ENCODE results near the gene PCDHGB1.
A peak's percentile ranks its signal among the peaks of the same experiment; 100 is the strongest.
"Not testable (repeated sequence)": the region's sequence is repeated elsewhere in the genome, so short reads cannot be mapped to it uniquely, and the experiment has no call there.

The PCDHGB1 gene

GRCh38 chr5:141349917-141350619 lies at the start of gene PCDHGB1:
PCDHGB1 (plus strand) TSS chr5:141350099; CDS start chr5:141350261, 162 bp downstream.
- no peak for DNase-seq

GRCh38 chr5:141303756-141304155 lies 46.1 kb upstream of the PCDHGB1 start, which contains the start of gene SLC25A2:
SLC25A2 (minus strand) TSS chr5:141304049; CDS start chr5:141303865, 184 bp downstream.
- no peak for DNase-seq

DNA sequence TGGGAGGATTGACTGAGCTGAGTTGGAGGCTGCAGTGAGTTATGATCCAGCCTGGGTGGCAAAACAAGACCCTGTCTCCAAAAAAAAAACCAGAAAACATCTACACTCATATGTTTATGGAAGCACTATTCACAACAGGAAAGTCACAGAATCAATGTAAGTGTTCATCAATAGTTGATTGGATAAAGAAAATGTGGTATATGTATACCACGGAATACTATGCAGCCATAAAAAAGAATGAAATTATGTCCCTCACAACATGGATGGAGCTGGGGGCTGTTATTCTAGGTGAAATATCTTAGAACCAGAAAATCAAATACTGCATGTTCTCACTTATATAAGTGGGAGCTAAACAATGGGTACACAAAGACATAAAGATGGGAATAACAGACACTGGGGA lies 43.3 kb upstream of the PCDHGB1 start:
- DNase-seq: no peak

DNA sequence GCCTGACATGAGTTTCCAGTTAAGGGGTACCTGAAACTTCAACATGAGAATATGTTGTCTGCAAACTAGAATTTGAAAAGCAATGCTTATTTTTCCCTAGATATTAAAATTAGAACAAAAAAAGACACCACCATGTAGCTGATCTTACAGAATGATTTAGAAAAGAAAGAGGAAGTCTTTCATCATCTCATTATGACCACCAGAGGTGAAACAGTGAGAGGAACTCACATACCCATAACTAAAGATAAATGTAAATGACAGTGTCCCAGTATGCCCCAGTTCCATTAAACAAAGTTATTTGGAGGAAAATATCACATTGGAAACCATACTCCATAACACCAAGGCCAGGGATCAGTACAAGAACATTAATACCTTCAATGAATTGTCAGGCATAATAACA lies 36.2 kb upstream of the PCDHGB1 start:
- no peak for DNase-seq

GRCh38 chr5:141316963-141317362 lies 32.9 kb upstream of the PCDHGB1 start:
- DNase-seq: not testable (repeated sequence)

- no peak for DNase-seq
Measured at GRCh38 chr5:141319202-141319601, 30.7 kb upstream of the PCDHGB1 start.

DNA sequence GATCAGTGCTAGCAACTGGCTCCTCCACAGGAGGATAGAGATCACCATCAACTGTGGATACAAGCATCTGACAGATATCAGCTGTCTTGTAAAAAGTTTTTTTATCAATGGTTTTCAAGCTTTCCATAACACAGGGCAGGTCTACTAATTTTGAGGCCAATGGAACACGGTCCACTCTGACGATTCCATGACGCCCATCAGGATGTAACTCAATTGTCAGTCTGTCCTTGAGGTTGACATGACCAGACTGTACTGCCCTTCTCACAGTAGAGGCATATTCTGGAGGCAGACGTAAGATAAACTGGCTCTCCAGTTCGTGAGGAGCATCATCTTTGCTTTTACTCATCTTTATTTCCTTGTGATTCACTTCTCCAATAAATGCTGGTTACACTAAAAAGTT lies 30.2 kb upstream of the PCDHGB1 start:
- DNase-seq: no peak

DNA sequence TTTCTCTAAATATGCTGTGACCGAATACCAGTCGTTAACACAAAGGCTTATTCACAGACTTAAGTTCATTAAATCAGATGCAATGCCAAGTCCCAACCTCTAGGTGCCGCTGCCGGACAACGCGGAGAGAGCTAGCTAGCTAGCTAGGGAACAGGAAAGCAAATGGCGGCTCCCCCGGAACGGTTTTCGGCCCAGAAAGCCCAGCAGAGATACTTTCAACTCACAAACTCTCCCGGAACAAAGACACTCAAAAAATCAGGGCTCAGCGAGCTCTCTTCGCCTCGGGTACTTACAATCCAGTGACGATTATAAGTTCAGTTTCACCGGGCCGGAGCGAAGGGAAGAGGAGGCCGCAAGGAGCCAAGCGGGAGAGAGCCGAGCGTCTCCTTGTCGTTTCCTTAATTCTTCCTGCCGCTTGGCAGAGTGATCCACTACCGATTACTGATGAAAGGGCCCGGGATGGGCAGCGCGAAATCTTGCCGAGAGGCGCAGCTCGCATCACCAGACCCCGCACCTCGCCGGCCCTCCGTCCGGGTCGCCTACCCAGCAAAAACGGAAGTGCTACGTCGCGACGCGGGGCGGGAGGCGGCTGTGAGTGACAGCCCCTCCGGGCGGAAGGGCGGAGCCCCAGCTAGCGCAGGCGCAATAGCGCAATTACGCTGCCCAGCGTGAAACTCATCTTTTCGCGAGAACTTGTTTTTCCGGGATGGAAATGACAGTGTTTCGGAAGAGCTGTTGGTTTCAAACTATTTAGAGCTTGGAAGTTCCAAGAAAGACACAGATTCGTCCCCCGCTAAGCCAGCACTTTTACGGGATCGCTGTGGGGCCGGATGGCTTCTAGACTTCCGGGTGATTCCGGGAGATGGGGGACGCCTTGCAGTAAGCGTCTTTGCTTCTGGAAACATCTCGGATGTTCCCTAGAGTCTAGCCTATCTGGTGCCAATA lies 29.4 kb upstream of the PCDHGB1 start, which contains the start of gene TAF7:
Gene TAF7 (minus strand): TSS at position 560 of the 945 bp plus-strand sequence. CDS start 740 bp downstream, outside the sequence.
- peak; percentile 94 for DNase-seq

- DNase-seq: no peak
Measured at GRCh38 chr5:141322261-141322660, 27.6 kb upstream of the PCDHGB1 start.

GRCh38 chr5:141326088-141326854 lies 23.6 kb upstream of the PCDHGB1 start:
- peak; percentile 68 for DNase-seq

GRCh38 chr5:141328231-141328630 lies 21.7 kb upstream of the PCDHGB1 start:
- no peak for DNase-seq

DNA sequence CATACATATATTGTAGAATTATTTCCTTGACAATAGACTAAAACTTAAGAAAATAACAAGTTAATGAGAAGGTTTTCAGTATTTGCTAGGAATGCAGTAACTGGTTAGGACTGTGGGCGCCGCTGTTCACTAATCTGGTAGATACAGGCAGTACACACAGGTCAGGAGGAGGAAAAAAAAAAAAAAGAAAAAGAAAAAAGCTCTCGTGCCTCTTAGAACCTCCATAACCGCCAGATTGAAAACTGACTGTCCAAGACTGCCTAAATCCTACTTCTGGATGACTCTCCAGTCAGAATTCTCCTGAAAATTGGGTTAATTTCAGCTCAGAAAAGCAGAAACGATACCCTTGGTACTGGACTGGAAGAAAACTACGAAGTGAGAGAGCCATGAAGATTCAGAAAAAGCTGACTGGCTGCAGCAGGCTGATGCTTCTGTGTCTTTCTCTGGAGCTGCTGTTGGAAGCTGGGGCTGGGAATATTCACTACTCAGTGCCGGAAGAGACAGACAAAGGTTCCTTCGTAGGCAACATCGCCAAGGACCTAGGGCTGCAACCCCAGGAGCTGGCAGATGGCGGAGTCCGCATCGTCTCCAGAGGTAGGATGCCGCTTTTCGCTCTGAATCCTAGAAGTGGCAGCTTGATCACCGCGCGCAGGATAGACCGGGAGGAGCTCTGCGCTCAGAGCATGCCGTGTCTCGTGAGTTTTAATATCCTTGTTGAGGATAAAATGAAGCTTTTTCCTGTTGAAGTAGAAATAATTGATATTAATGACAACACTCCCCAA lies 19.4 kb upstream of the PCDHGB1 start, which contains the start of gene PCDHGA1:
Gene PCDHGA1 (plus strand): TSS at position 216 of the 782 bp plus-strand sequence.
- DNase-seq: no peak

GRCh38 chr5:141332571-141332970 lies 17.3 kb upstream of the PCDHGB1 start:
- not testable (repeated sequence) for DNase-seq

DNA sequence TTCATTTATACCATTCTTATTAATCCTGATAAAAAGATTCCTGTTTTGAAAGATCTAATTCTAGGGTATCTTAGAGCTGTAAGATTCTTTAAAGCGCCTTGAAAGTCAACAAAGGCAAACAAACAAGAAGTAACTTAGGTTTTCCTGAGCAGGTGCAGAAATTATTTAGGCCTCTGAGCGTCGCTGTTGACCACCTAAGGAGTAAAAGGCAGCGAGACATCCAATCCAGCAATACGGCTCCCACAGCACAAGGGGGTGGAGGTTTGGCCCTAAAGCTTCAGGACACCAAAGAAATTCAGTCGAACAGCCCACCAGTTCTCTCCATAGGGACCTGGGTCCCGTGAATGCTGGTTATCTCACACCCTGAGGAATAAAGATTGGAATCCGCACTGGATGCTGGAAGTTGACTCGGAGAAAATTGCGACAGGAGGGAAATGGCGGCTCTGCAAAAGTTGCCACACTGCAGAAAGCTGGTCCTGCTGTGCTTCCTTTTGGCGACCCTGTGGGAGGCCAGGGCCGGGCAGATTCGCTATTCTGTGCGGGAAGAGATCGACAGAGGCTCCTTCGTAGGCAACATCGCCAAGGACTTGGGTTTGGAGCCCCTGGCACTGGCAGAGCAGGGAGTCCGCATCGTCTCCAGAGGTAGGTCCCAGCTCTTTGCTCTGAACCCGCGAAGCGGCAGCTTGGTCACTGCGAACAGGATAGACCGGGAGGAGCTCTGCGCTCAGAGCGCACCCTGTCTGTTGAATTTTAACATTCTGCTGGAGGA lies 11.2 kb upstream of the PCDHGB1 start, which contains the start of gene PCDHGA2:
Gene PCDHGA2 (plus strand): TSS at position 223 of the 769 bp plus-strand sequence.
- DNase-seq: no peak

- not testable (repeated sequence) for DNase-seq
Measured at GRCh38 chr5:141340781-141341354, 9.0 kb upstream of the PCDHGB1 start.

- DNase-seq: no peak
Measured at GRCh38 chr5:141342773-141343172, 7.1 kb upstream of the PCDHGB1 start.

GRCh38 chr5:141343242-141343952 lies 6.5 kb upstream of the PCDHGB1 start, which contains the start of gene PCDHGA3:
PCDHGA3 (plus strand) TSS chr5:141343829; CDS start chr5:141344034, 205 bp downstream.
- no peak for DNase-seq

GRCh38 chr5:141343953-141344463 lies 5.9 kb upstream of the PCDHGB1 start:
- no peak for DNase-seq

DNA sequence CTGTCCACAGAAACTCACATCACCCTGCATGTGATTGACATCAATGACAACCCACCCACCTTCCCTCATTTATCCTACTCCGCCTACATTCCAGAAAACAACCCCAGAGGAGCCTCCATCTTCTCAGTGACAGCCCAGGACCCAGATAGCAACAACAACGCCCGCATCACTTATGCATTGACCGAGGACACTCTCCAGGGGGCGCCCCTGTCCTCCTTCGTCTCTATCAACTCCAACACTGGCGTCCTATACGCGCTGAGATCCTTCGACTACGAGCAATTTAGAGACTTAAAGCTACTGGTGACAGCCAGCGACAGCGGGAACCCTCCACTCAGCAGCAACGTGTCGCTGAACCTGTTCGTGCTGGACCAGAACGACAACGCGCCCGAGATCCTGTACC lies 4.6 kb upstream of the PCDHGB1 start:
- no peak for DNase-seq
